ENCODE measurements around the gene YLPM1.

GRCh38 chr14:74858022-74858421, 94.9 kb downstream of the YLPM1 start:
- no peak for TF ChIP-seq CTCF (IDR thresholded peaks at IDR 0.05)
- TF ChIP-seq ELF1 (IDR thresholded peaks at IDR 0.05), result no peak
- no peak for TF ChIP-seq EP300 (IDR thresholded peaks at IDR 0.05; ENCODE audit: borderline replicate concordance in 1 of 2, low read depth in 1 of 2, low read length in 1 of 2)
- TF ChIP-seq MAX (IDR thresholded peaks at IDR 0.05; ENCODE audit: low read depth), result no peak
- TF ChIP-seq ZBTB33 (IDR thresholded peaks at IDR 0.05; ENCODE audit: borderline replicate concordance, low read depth), result no peak
- TF ChIP-seq USF2 (IDR thresholded peaks at IDR 0.05; ENCODE audit: borderline replicate concordance, low read depth, low read length), result no peak
- no peak for TF ChIP-seq GABPA (IDR thresholded peaks at IDR 0.05; ENCODE audit: low read depth)
- no peak for TF ChIP-seq PBX3 (IDR thresholded peaks at IDR 0.05)
- TF ChIP-seq FOSL2 (IDR thresholded peaks at IDR 0.05; ENCODE audit: borderline replicate concordance, low read depth), result no peak
- no peak for TF ChIP-seq REST (IDR thresholded peaks at IDR 0.05; ENCODE audit: low read depth, low read length)
- TF ChIP-seq RAD21 (IDR thresholded peaks at IDR 0.05; ENCODE audit: low read length), result no peak
- no peak for TF ChIP-seq TCF12 (IDR thresholded peaks at IDR 0.05)
- TF ChIP-seq TAF1 (IDR thresholded peaks at IDR 0.05; ENCODE audit: borderline replicate concordance, low read depth, low read length), result no peak
- no peak for TF ChIP-seq RFX5 (IDR thresholded peaks at IDR 0.05; ENCODE audit: low read length)
